ENCODE results near the gene DDRGK1.
A peak's percentile ranks its signal among the peaks of the same experiment; 100 is the strongest.

DDRGK1 gene

DNA sequence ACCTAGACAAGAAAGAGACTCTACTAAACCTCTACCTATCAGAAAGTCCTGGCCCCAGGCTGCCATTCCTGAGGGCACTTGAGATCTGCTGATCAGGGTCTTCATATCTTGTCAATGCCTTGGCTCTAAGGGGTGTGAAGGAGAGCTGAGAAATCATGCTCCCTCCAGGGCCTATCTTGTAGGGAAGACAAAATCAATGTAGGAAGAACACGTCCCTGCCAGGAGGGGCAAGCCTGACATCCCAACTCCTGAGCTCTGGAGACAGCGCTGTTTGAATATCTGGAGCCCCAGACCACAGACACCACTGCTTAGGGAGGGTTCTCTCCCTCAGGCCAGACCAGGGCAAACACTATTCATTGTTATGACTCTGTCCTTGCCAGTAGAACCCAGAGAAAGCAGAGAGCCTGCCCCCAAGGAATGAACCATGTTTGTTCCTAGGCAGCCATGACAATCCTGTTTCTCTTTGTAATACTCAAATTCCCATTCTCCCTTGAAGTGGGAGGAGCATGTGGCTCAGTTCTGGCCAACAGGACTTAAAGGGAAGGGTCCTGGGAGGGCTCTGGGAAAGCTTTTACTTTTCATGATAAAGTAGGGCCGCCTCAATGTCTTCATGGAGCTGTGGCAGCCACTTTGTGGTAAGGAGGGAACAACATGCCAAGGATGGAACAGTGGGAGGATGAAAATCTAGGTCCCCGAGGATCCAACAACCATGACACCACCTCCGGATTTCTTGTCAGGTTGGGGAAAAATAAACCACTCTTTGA, 43.0 kb downstream of the DDRGK1 start:
- Histone ChIP-seq H3K9me2 (replicated peaks; ENCODE audit: control insufficient read depth, low read length) (no peaks in the 10 kb centered on the region), H3K4me1 (ENCODE audit: control insufficient read depth, low read length) (peaks cover 25% of the 10 kb centered on the region), H3K27me3 (ENCODE audit: control insufficient read depth, low read length) (no peaks in the 10 kb centered on the region), H3K27ac (ENCODE audit: low read depth, low read length) (no peak overlapping the region), H3K36me3 (ENCODE audit: control insufficient read depth, low read length) (peaks cover 17% of the 10 kb centered on the region), H3K79me2 (ENCODE audit: control insufficient read depth, low read length) (peaks cover 37% of the 10 kb centered on the region), H3K4me2 (ENCODE audit: low read length) (no peak overlapping the region), H3K4me3 (ENCODE audit: low read length) (no peak overlapping the region), H3F3A (ENCODE audit: control insufficient read depth, insufficient read depth) (no peaks in the 10 kb centered on the region), H4K20me1 (ENCODE audit: control insufficient read depth, insufficient read depth, low read depth, low read length) (peaks cover 15% of the 10 kb centered on the region), H3K9me3 (ENCODE audit: control insufficient read depth, insufficient read depth, low read length) (no peaks in the 10 kb centered on the region)
- no peak for TF ChIP-seq EZH2phosphoT487 (IDR thresholded peaks at IDR 0.05; ENCODE audit: borderline replicate concordance, low read length)
- TF ChIP-seq, protein P1, sequence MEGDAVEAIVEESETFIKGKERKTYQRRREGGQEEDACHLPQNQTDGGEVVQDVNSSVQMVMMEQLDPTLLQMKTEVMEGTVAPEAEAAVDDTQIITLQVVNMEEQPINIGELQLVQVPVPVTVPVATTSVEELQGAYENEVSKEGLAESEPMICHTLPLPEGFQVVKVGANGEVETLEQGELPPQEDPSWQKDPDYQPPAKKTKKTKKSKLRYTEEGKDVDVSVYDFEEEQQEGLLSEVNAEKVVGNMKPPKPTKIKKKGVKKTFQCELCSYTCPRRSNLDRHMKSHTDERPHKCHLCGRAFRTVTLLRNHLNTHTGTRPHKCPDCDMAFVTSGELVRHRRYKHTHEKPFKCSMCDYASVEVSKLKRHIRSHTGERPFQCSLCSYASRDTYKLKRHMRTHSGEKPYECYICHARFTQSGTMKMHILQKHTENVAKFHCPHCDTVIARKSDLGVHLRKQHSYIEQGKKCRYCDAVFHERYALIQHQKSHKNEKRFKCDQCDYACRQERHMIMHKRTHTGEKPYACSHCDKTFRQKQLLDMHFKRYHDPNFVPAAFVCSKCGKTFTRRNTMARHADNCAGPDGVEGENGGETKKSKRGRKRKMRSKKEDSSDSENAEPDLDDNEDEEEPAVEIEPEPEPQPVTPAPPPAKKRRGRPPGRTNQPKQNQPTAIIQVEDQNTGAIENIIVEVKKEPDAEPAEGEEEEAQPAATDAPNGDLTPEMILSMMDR (IDR thresholded peaks at IDR 0.05; ENCODE audit: low read depth, low read length, poor library complexity, severe bottlenecking) = no peak

GRCh38 chr20:3160418-3160817, 44.1 kb downstream of the DDRGK1 start:
- H3K9me3 ChIP-seq (ENCODE audit: control insufficient read depth, insufficient read depth, low read length) = no peaks in the 10 kb centered on the region
- H4K20me1 ChIP-seq (ENCODE audit: control insufficient read depth, insufficient read depth, low read depth, low read length) = peaks cover 20% of the 10 kb centered on the region
- peaks cover 47% of the 10 kb centered on the region for H3K79me2 ChIP-seq (ENCODE audit: control insufficient read depth, low read length)
- H3K36me3 ChIP-seq (ENCODE audit: control insufficient read depth, low read length) = peaks cover 24% of the 10 kb centered on the region
- peak overlapping the region; percentile 99 for H3K4me3 ChIP-seq (ENCODE audit: low read length)
- H3F3A ChIP-seq (ENCODE audit: control insufficient read depth, insufficient read depth) = no peaks in the 10 kb centered on the region
- peak overlapping the region; percentile 86 for H3K4me2 ChIP-seq (ENCODE audit: low read length)
- no peaks in the 10 kb centered on the region for H3K27me3 ChIP-seq (ENCODE audit: control insufficient read depth, low read length)
- TF ChIP-seq, protein P1 (IDR thresholded peaks at IDR 0.05; ENCODE audit: low read depth, low read length, poor library complexity, severe bottlenecking) = no peak
- TF ChIP-seq EZH2phosphoT487 (IDR thresholded peaks at IDR 0.05; ENCODE audit: borderline replicate concordance, low read length) = no peak
- no peak overlapping the region for H3K27ac ChIP-seq (ENCODE audit: low read depth, low read length)
- no peaks in the 10 kb centered on the region for H3K9me2 ChIP-seq (replicated peaks; ENCODE audit: control insufficient read depth, low read length)
- peaks cover 35% of the 10 kb centered on the region for H3K4me1 ChIP-seq (ENCODE audit: control insufficient read depth, low read length)

DNA sequence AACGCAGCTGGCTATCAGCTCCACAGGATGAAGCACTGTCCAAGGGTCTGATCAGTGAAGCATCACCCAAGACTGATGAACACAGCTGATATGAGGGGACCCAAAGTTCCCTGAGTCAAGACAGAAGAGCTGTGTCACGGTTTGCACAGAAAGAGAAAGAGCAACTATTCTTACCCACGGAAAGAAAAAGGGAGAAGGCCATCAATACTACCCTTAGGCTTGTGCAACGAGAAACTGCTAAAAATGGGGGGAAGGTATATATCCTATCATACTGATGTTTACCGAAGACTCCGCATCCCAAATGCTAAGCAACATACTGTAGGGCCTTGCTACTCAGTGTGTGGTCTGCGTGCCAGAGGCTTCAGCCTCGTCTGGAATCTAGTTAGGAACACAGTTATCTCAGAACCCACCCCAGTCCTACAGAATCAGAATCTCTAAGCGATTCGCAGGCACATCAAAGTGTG, 45.5 kb downstream of the DDRGK1 start:
- Histone ChIP-seq H3K4me2 (ENCODE audit: low read length) (peak overlapping the region; percentile 86), H3K9me3 (ENCODE audit: control insufficient read depth, insufficient read depth, low read length) (no peaks in the 10 kb centered on the region), H3K79me2 (ENCODE audit: control insufficient read depth, low read length) (peaks cover 57% of the 10 kb centered on the region), H3K4me3 (ENCODE audit: low read length) (peak overlapping the region; percentile 99), H3K4me1 (ENCODE audit: control insufficient read depth, low read length) (peaks cover 37% of the 10 kb centered on the region), H3K36me3 (ENCODE audit: control insufficient read depth, low read length) (peaks cover 31% of the 10 kb centered on the region), H3K27me3 (ENCODE audit: control insufficient read depth, low read length) (no peaks in the 10 kb centered on the region), H3K27ac (ENCODE audit: low read depth, low read length) (peak overlapping the region; percentile 41), H3K9me2 (replicated peaks; ENCODE audit: control insufficient read depth, low read length) (no peaks in the 10 kb centered on the region), H3F3A (ENCODE audit: control insufficient read depth, insufficient read depth) (no peaks in the 10 kb centered on the region; the same call in 1 of the 2 replicates), H4K20me1 (ENCODE audit: control insufficient read depth, insufficient read depth, low read depth, low read length) (peaks cover 20% of the 10 kb centered on the region)
- TF ChIP-seq, protein P1 (IDR thresholded peaks at IDR 0.05; ENCODE audit: low read depth, low read length, poor library complexity, severe bottlenecking) = no peak
- TF ChIP-seq EZH2phosphoT487 (IDR thresholded peaks at IDR 0.05; ENCODE audit: borderline replicate concordance, low read length) = no peak
